HepG2 (cell line): Measurements from ENCODE around the gene ZFP1. TPM values are rescaled to one million over a fixed set of nuclear protein-coding genes. Genes with fewer than 3 reads are reported as not detected.

ENCODE experiments used
- ATAC-seq: fragments of 200-7000 bp; cut with Tn5 transposase; 3 replicates; pipeline ENCODE4 v1.9.1; 2020; ENCODE audit warnings: mild to moderate bottlenecking, moderate library complexity
- BruUV-seq: library from RNA; stranded (reverse); fragments of 400-500 nt; replicated peaks from 2 replicates; lab custom pipeline; 2021; lab: Mats Ljungman, UMichigan
- CTCF ChIA-PET: fragments of 300-600 bp; formaldehyde crosslinking; extraction: SDS; loops from one replicate; lab custom pipeline; 2021; ENCODE audit warnings: low total read pairs, inconsistent platforms, low intra/inter-chr PET ratio; lab: Yijun Ruan, JAX
- POLR2A ChIA-PET: fragments of 350-600 bp; sonication (Branson Sonifier 250); formaldehyde crosslinking; loops from one replicate; lab custom pipeline; 2020; ENCODE audit warnings: antibody characterized with exemption, inconsistent platforms; lab: Yijun Ruan, JAX
- DNase-seq: peaks from one replicate; pipeline ENCODE4 v3.0.0-alpha.2; 2015; ENCODE audit warnings: low spot score
- FAIRE-seq: peaks from 3 replicates; lab custom pipeline; 2011; peaks lifted over from hg19 to GRCh38; lab: Jason Lieb, UNC
- H2AFZ ChIP-seq: one replicate; pipeline ENCODE4 v1.6.1; 2011; ENCODE audit warnings: low read length, inconsistent platforms
- H3K27ac ChIP-seq: fragments of 300-600 bp; 3 replicates; pipeline ENCODE4 v1.8.0; 2011; ENCODE audit warnings: mixed run types, mild to moderate bottlenecking, mixed read lengths, low read length, inconsistent platforms; ENCODE audit not compliant: insufficient read depth; ENCODE audit errors: extremely low read length
- H3K27me3 ChIP-seq, 2 experiments: fragments of 200-600 bp in 1 of 2; 2 replicates in 1 of 2; 3 replicates in 1 of 2; pipeline versions ENCODE4 v1.6.0 to v1.8.0; 2011; ENCODE audit warnings: low read length in 2 of 2, mild to moderate bottlenecking in 2 of 2, moderate library complexity in 2 of 2, inconsistent platforms in 1 of 2; ENCODE audit not compliant: insufficient read depth in 2 of 2, control insufficient read depth in 1 of 2
- H3K36me3 ChIP-seq, 2 experiments: fragments of 200-600 bp in 1 of 2; replicated peaks in 1 of 2; 2 replicates in 1 of 2; 3 replicates in 1 of 2; pipeline versions ENCODE4 v1.5.1 to v1.8.0; 2011; ENCODE audit warnings: low read length in 2 of 2, inconsistent platforms in 1 of 2; ENCODE audit not compliant: insufficient read depth in 2 of 2, control insufficient read depth in 1 of 2
- H3K4me1 ChIP-seq: 2 replicates; pipeline ENCODE4 v1.5.1; 2012; ENCODE audit warnings: low read length, inconsistent platforms; ENCODE audit not compliant: insufficient read depth
- H3K4me2 ChIP-seq: 2 replicates; pipeline ENCODE4 v1.6.0; 2011; ENCODE audit warnings: low read depth, low read length, inconsistent platforms
- H3K4me3 ChIP-seq, 3 experiments: fragments of 200-600 bp in 1 of 3; sonication (generic), shearing (Covaris generic) in 1 of 3; replicated peaks in 1 of 3; 2 replicates each; pipeline ENCODE4 v1.5.1; 2011 to 2016; ENCODE audit warnings: low read length in 3 of 3, inconsistent platforms in 2 of 3, low read depth in 2 of 3, mild to moderate bottlenecking in 2 of 3, control low read depth in 1 of 3, mixed read lengths in 1 of 3; ENCODE audit not compliant: insufficient read depth in 1 of 3
- H3K79me2 ChIP-seq: one replicate; pipeline ENCODE4 v1.6.1; 2011; ENCODE audit warnings: low read length, inconsistent platforms; ENCODE audit not compliant: insufficient read depth
- H3K9ac ChIP-seq: 2 replicates; pipeline ENCODE4 v1.6.0; 2011; ENCODE audit warnings: mild to moderate bottlenecking, low read depth, low read length, inconsistent platforms; ENCODE audit not compliant: insufficient read depth
- H3K9me3 ChIP-seq: 2 replicates; pipeline ENCODE4 v1.5.1; 2012; ENCODE audit warnings: mild to moderate bottlenecking, low read length
- H4K20me1 ChIP-seq: 2 replicates; pipeline ENCODE4 v1.6.0; 2011; ENCODE audit warnings: inconsistent platforms, mild to moderate bottlenecking, low read length, moderate library complexity; ENCODE audit not compliant: insufficient read depth
- CREB1 ChIP-seq, 2 experiments: fragments of 450-650 bp in 1 of 2; IDR thresholded peaks; 2 replicates each; pipeline ENCODE4 v1.6.1; 2016 to 2017; ENCODE audit warnings: control low read depth in 1 of 2, mild to moderate bottlenecking in 1 of 2, missing compliant biosample characterization in 1 of 2, missing genetic modification characterization in 1 of 2
- PHB2 ChIP-seq: fragments of 450-650 bp; IDR thresholded peaks from 2 replicates; pipeline ENCODE4 v1.6.1; 2018; ENCODE audit not compliant: partially characterized antibody
- SOX13 ChIP-seq, 3 experiments: fragments of 450-650 bp in 1 of 3; sonication (generic) in 1 of 3; formaldehyde crosslinking in 1 of 3; IDR thresholded peaks in 2 of 3; conservative IDR thresholded peaks in 1 of 3; 2 replicates each; pipeline versions ENCODE4 v1.5.0 to v1.6.1; 2016 to 2020; ENCODE audit warnings: antibody characterized with exemption in 1 of 3, mild to moderate bottlenecking in 1 of 3, missing compliant biosample characterization in 1 of 3, missing genetic modification reagents in 1 of 3, moderate library complexity in 1 of 3
- TCF7L2 ChIP-seq: IDR thresholded peaks from 2 replicates; pipeline ENCODE4 v1.6.1; 2011; ENCODE audit warnings: mild to moderate bottlenecking, low read depth, low read length, moderate library complexity
- TOPORS ChIP-seq: sonication (generic); formaldehyde crosslinking; IDR thresholded peaks from 2 replicates; pipeline ENCODE4 v1.8.0; 2023; ENCODE audit warnings: mild to moderate bottlenecking, missing genetic modification reagents
- WGBS: methylation state at CpG from one replicate; pipeline ENCODE4 v1.1.6; 2017; ENCODE audit warnings: low lambda C conversion rate; 5-methylcytosine and 5-hydroxymethylcytosine counted together
- in situ Hi-C: cut with HindIII; loops from 2 replicates; pipeline ENCODE4 v1.10.0; 2017; ENCODE audit warnings: low pct_unique_long_range_greater_than_20kb; ENCODE audit not compliant: extremely low pct_ligation_motif_present
- intact Hi-C: fragments of 100-400 bp; cut with micrococcal nuclease; formaldehyde crosslinking; loops from one replicate; pipeline ENCODE4 v1.10.0; 2022; ENCODE audit not compliant: unreplicated experiment
- polyA plus RNA-seq, 8 experiments: library from polyadenylated mRNA; depleted of rRNA in 3 of 8; stranded (reverse) in 7 of 8; unstranded in 1 of 8; fragments of >200 nt; fragmentation: Illumina TruSeq in 4 of 8; extraction: Trizol in 4 of 8; gene quantifications; 2 replicates each; pipeline versions ENCODE4 v1.2.1 to v1.2.3, GENCODE V29; 2011 to 2016; ENCODE audit warnings: low read depth in 4 of 8, missing spikeins in 1 of 8, mixed read lengths in 1 of 8; ENCODE audit not compliant: insufficient read depth in 1 of 8
- total RNA-seq, 5 experiments: library from RNA; depleted of rRNA; stranded (reverse); fragments of >200 nt; fragmentation: Illumina TruSeq; extraction: Trizol; gene quantifications; 2 replicates each; pipeline ENCODE4 v1.2.3, GENCODE V29; 2016; ENCODE audit warnings: low read depth in 1 of 5

The ZFP1 gene
- total and polyA plus RNA-seq, 2 of the 13 experiments (the other 11 are each of a cell fraction or from before 2014, with no cell fraction given), result 8.3 to 14.0 TPM

DNA sequence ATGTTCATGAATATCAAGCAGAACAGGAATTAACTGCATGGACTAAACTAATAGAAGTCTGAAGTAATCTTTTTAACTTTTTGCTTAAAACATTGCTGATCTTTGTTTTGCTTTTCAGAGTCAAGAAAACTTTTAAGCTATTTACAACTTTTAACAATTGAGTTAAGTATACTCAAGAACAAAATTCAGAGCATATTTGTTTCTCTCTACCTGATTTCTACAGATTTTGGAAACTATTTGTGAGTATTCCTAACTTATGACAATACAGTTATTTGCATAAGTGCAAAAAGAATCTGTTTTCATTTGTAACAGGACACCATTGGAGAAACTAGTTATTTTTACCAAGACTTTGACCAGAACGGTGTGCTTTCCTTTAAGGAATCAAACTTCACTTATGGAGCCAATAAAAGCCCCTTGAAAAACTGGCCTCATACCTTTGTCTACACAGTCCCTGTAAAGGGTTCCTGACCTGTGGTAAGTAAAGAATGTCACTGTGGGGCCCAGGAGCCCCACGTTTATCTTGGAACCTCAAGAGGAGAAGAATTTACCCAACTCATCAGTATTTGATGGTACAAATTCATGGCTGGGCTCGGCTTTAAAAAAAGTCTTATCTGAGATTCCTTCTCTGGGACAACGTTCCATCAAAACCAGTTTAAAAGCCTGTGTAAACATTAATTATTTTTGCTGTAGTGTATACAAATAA is 20.5 kb upstream of the ZFP1 start:
- no peaks in the 10 kb centered on the region for H3K27me3 ChIP-seq
- H2AFZ ChIP-seq, result no peak overlapping the region
- DNase-seq (no peak), ATAC-seq (no peak), FAIRE-seq (no peak)
- no peak overlapping the region for H3K4me3 ChIP-seq
- peaks cover 4 to 15% of the 10 kb centered on the region in 2 experiments; a peak in 3 of 5 replicates for H3K36me3 ChIP-seq
- BruUV-seq, result no TSS peak
- no peak for TF ChIP-seq PHB2
- no peak for TF ChIP-seq TCF7L2
- no peak for TF ChIP-seq SOX13 (IDR thresholded peaks at IDR 0.05)
- 0 out of 4 replicates have a peak, but pooled peaks of 1 of the 2 experiments have one; percentile 20 for TF ChIP-seq SOX13 (CRISPR knock-in tag; conservative IDR thresholded peaks at IDR 0.05 in 1 of 2, IDR thresholded peaks at IDR 0.05 in 1 of 2)
- TF ChIP-seq CREB1 (IDR thresholded peaks at IDR 0.05), result no peak
- 0 out of 2 replicates have a peak, but pooled peaks have one; percentile 12 for TF ChIP-seq CREB1 (CRISPR knock-in tag; IDR thresholded peaks at IDR 0.05)
- TF ChIP-seq TOPORS (CRISPR knock-in tag), result 0 out of 2 replicates have a peak, but pooled peaks have one; percentile 32
- intact Hi-C loops, result loop anchor here (2.0 kb wide), 1 partner anchor 21 kb away; the partner anchor contains the start of gene ZFP1
- in situ Hi-C loops, result no loop called here
- H3K27ac ChIP-seq, result no peak overlapping the region
- no peaks in the 10 kb centered on the region for H4K20me1 ChIP-seq
- 54% methylated on average over 4 of the region's 4 CpGs for WGBS
- H3K9ac ChIP-seq, result no peak overlapping the region
- POLR2A ChIA-PET, result no interaction called here
- H3K9me3 ChIP-seq, result peaks cover 9% of the 10 kb centered on the region
- H3K79me2 ChIP-seq, result no peaks in the 10 kb centered on the region
- H3K4me1 ChIP-seq, result peaks cover 46% of the 10 kb centered on the region
- H3K4me2 ChIP-seq, result no peak overlapping the region
- CTCF ChIA-PET, result no interaction called here
